Measurements from ENCODE around the gene FOXP1. TPM values are rescaled to one million over a fixed set of nuclear protein-coding genes. Genes with fewer than 3 reads are reported as not detected.
"Not testable (repeated sequence)": the region's sequence is repeated elsewhere in the genome, so short reads cannot be mapped to it uniquely, and the experiment has no call there.

FOXP1 gene
- total RNA-seq, 1 donor from 2014 or later: 70.2 TPM

GRCh38 chr3:71526448-71526847 lies 57.1 kb downstream of the FOXP1 start:
- not testable (repeated sequence) for ATAC-seq

GRCh38 chr3:71525391-71525790 lies 58.1 kb downstream of the FOXP1 start:
- ATAC-seq: no peak

GRCh38 chr3:71524672-71525071 lies 58.9 kb downstream of the FOXP1 start:
- no peak for ATAC-seq

GRCh38 chr3:71523628-71524027 lies 59.9 kb downstream of the FOXP1 start:
- no peak for ATAC-seq

GRCh38 chr3:71521940-71522876 lies 61.3 kb downstream of the FOXP1 start:
- ATAC-seq: no peak

GRCh38 chr3:71521021-71521352 lies 62.5 kb downstream of the FOXP1 start:
- ATAC-seq: no peak

GRCh38 chr3:71520161-71521020 lies 63.1 kb downstream of the FOXP1 start:
- peak; percentile 84 for ATAC-seq

GRCh38 chr3:71518089-71518488 lies 65.4 kb downstream of the FOXP1 start:
- no peak for ATAC-seq

GRCh38 chr3:71517271-71517791 lies 66.2 kb downstream of the FOXP1 start:
- ATAC-seq: no peak

- ATAC-seq: no peak
These were observed 67.7 kb downstream of the FOXP1 start for GRCh38 chr3:71515636-71516365.

- ATAC-seq: peak; percentile 44
These were observed 68.9 kb downstream of the FOXP1 start for GRCh38 chr3:71514621-71515020.

- no peak for ATAC-seq
These were observed 70.0 kb downstream of the FOXP1 start for GRCh38 chr3:71513515-71513914.

GRCh38 chr3:71513081-71513480 lies 70.4 kb downstream of the FOXP1 start:
- ATAC-seq: no peak

- no peak for ATAC-seq
These were observed 71.0 kb downstream of the FOXP1 start for GRCh38 chr3:71512544-71512943.

- peak; percentile 69 for ATAC-seq
These were observed 71.5 kb downstream of the FOXP1 start for GRCh38 chr3:71512000-71512399.

GRCh38 chr3:71511446-71511845 lies 72.1 kb downstream of the FOXP1 start:
- no peak for ATAC-seq

- ATAC-seq: no peak
These were observed 72.5 kb downstream of the FOXP1 start for GRCh38 chr3:71511037-71511436.

GRCh38 chr3:71510510-71510909 lies 73.0 kb downstream of the FOXP1 start:
- ATAC-seq: no peak

GRCh38 chr3:71509066-71509465 lies 74.5 kb downstream of the FOXP1 start:
- ATAC-seq: no peak

GRCh38 chr3:71505767-71506350 lies 77.7 kb downstream of the FOXP1 start:
- ATAC-seq: no peak

- ATAC-seq: peak; percentile 81
These were observed 79.1 kb downstream of the FOXP1 start for GRCh38 chr3:71504250-71505036.

All from esophagus mucosa (tissue), 1 donor.